DMS153 (cell line): Measurements from ENCODE around the gene SMAD7.

Source experiments
- DNase-seq: peaks from one replicate; lab custom pipeline; 2025; lab: John Stamatoyannopoulos, UW

Gene SMAD7

DNA sequence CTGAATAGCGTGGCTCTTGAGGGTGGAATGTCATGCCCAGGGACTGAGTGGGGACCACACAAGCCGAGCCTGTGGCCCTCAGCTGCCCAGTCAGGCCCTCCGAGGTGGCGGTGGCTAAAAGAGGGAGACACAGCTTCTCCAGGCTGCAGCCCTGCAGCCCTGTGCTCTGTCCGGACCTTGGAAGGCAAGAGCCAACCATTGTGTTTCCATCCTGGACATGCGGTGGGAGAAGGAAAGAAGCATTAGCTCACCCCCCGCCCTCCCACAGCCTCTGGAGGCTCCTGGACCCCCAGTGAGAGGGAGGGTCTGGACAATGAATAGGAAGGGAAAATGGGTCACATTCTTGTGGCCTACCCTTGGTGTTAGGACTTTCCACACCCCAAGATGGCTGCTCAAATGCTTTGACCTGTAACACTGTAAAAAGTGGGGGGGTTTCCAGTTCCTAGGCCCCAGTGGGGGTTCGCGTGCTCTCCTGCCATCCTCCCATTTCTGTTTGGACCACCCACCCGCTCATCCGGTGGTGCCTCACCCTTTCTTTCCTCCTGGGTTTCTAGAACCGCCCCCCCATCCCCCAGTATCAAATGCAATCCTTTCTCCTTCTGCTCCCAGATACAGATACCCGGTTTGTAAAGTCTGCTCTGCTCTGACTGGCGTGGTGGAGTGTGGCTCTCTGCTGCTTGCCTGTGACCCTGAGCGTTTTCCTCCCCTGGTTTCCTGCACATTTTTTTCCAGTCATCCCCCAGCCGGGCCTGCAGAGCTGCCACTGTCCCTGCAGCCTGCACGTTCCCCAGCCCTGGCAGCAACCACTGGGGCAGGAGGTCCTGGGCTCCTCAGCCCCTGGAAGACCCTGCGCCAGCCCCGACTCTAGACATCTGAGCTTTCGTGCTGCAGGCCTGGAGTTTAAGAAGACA, 36.3 kb upstream of the SMAD7 start:
- DNase-seq, result no peak

DNA sequence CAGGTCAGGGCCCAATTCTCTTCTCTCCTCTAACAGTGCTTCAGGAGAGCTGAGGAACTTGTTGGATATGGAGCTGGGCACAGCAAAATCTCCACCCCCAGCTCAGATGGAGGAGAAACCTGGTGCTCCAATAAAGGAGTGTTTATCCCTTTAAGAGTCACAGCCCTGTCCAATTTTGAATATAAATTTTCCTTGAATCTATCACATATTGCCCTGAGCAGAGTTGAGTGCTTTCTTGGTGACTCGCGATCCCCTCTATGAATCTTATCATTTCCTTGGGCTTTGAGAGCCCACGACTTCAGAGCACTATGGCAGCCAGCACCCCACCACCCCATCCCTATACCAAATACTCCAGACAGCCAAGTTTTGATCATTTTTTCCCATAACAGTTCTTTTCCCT, 34.4 kb upstream of the SMAD7 start:
- no peak for DNase-seq

DNA sequence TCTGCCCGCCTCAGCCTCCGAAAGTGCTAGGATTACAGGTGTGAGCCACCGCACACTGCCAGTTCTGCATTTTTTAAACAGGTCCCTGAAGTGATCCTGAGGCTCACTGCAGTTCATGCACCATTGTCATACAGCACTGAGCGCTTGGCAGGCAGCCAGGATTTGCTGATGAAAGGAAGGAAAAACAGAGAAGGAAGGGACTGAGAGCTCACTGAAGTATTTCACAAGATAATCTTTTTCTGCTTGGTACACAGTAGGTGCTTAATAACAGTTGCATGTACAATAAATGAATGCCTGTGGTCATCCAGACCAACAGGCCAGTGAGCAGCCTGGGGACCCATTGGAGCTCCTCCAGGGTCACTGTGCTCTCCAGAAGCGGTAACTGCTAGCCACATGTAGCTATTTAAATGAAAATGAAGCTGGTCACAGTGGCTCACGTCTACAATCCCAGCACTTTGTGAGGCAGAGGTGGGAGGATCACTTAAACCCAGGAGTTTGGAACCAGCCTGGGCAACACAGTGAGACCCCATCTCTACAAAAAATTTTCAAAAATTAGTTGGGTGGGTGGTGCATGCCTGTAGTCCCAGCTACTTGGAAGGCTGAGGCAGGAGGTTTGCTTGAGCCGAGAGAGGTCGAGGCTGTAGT, 33.1 kb upstream of the SMAD7 start:
- DNase-seq, result peak; percentile 43

DNA sequence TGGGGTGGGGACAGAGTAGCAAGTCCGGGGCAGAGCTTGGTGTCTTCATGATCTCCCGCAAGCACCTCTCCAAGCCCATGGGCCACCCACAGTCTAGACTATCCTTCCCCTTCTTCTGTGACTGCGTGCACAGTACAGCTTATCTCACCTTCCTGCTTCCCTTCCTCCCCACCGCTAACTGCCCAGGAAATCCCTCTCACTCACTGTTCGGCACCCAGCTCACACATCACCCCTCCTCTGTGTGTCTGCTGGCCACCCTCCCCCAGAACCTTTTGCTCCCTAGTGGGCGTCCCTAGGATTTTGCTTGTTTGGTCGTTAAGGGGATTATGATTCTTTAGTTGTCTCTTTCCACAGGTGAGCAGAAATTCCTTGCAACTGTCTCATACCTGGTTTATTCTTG, 31.5 kb upstream of the SMAD7 start:
- DNase-seq, result no peak

DNA sequence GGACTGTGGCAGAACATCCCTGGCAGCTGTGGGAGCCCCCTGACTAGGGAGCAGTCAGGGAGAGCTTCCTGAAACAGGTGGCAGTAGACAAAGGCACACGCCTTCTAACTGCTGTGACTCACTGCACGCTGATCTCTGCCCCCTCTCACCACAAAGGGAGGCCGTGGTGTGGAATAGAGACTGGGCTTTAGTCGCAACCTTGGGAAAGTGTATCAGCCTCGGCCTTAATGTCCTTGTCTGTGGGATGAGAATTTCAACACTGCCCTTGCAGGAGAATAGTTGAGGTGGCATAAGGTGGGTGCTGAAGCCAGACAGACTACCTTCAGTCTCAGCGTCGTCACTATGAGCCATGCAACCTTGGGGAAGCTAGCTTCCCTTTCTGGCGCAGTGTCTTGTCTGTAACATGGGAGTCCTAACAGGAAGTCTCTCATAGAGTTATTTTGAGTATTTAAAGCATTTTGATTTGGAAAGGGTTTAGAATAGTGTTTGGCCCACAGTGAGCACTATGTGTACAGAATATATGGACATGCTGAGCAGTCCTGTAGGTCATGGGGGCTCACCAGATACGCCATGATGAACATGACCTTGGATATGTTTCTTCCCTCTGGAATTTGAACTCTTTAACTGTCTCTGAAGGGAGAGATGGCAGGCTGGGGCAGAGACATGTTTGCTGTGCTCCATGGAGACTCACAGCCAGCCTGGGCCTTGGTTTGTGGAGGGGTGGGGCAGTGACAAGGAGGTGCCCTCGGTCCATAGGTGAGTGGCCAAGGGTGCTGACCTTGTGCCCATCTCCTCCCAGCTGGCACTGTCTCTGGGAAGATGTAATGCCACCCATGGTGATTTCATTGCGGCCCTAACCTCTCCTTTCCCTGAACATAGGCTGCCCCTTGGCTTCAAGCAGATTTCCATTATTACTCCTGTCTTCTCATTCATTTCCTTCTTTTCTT, 29.5 kb upstream of the SMAD7 start:
- DNase-seq, result no peak

DNA sequence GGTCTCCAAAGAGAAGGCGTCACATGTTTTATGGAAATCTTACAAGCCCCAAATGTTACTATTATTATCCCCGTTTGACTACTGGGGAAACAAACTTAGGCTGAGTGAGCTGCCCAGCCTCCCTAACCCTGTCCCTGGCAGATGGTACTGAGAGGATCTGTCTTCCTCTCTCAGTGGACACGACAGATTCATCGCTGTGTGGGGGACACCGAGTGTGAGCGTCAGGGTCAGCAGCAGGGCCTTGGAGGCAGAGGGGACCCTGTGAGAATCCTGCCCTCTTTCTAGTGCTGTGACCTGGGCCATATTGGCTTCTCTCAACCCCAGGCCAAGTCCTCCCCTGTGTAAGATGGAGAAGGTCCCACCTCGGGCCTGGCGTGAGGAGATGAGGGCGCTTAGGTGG, 27.1 kb upstream of the SMAD7 start:
- no peak for DNase-seq

DNA sequence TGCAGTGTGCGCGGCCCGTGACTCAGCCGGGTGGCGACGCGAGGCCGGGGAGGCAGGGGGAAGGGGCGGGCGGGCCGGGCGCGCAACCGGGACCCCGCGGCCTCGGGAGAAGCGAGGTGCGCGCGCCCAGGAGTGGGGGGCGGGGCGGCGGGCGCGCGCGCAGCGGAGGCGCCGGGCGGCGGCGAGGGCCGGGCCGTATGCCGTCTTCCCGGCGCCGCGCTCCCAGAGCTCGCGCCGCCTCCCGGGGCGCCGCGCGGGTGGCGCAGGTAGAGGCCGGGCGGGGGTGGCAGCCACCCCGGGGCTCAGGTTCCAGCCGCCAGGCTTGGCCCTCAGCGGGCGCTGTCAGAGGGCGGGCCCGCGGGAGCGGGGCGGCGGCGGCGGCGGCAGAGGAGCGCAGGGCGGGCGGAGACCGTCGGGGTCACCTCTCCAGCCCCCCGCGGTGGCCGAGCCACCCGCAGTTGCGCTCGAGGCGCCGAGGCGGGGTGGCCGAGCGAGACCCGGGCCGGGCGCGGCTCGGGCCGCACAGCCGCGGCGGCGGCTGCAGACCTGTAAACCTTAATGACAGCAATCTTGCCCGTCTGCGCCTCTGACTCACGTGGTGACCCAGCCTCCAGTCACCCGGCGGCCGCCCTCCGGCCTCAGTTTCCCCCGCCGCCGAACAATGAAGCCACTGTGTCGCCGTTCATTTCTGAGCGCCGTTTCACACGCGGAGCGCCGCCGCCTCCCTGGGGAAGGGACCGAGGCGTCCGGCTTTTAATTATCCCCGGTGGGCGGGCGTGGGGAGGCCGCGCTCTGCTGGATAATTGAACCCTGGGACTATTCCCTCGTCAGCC, 25.3 kb upstream of the SMAD7 start:
- peak; percentile 30 for DNase-seq

DNA sequence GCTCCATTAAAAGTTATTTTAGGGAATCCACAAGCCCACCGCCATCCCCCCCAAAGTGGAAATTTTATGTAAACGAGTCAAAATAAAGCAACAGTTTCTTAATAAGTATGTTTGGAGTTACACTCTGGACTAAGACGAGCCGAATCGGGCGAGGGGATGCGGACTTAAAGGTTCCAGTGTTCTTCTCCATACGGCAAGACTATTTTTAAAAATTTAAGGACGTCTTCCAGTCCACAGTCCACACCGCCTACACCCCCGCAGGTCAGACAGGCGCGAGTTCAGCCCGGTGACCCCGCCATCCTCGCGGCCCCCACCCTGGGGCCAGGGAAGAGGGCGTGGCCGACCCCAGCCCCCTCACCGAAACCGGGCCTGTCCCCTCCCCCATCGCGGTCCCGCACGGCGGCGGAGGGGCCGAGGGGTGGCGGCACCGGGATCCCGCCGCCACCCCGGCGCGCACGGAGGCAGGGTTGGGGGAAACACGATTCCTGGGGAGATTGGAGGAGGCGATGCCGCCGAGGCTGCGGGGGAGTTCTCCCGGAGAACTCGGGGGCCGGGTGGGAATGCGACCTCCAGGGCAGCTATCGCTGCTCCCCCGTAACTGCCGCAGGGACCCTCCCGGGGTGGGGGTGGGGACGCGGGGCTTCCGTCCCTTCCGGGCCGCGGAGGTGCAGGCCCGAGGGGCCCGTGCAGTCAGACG, 24.5 kb upstream of the SMAD7 start:
- no peak for DNase-seq

DNA sequence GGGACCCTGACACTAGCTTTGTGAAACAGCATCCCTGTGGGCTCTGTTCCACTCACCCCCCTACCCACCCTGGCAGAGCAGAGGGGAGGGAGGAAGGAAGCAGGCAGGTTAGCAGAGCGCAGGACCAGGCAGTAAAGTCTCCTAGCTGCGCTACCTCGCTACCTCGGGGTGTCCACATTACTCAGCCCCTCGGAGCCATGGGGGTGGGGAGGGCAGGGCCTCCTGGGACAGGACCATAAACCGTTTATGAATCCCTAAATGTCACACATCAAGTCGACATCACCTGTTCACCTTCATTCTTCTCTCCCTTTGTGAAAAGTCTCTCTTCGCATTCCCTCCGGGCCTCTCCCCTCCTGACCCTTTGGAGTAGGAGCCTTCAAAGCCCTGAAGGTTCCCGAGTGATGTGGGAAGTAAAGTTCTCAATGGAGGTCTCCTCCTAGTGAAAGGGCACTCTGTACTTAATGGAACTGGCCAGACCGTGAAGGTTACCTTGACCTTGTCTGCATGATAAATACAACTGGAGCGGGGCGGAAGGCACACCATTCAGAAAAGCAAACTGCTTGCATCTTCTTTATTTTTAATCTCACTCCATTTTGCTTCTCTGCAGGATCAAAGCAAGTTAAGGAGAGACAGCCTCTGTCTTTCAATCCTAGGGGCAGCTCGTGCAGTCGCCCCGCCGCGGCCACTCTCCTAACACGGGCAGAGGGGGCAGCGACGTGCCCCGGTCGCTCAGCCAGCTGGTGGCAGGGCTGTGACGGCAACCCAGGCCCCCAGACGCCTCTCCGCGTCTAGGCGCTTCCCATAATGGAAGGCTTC, 23.7 kb upstream of the SMAD7 start:
- no peak for DNase-seq

DNA sequence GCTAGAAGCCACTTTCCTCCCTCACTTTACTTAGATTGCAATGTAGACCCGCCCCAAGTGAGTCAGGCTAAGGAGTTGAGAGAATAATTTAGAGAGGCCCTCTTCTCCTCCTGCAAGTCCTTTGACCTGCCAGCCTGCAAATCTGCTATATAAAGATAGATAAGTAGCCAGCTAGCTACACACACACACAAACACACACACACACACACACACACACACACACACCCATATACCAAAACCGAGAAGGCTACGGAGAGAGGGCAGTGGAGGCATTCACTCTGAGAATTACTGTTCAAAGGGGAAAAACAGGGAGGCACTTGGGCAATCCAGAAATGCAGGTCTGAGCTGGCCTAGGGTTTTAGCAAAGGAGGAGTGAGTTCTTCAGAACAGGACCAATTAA, 23.0 kb upstream of the SMAD7 start:
- no peak for DNase-seq

DNA sequence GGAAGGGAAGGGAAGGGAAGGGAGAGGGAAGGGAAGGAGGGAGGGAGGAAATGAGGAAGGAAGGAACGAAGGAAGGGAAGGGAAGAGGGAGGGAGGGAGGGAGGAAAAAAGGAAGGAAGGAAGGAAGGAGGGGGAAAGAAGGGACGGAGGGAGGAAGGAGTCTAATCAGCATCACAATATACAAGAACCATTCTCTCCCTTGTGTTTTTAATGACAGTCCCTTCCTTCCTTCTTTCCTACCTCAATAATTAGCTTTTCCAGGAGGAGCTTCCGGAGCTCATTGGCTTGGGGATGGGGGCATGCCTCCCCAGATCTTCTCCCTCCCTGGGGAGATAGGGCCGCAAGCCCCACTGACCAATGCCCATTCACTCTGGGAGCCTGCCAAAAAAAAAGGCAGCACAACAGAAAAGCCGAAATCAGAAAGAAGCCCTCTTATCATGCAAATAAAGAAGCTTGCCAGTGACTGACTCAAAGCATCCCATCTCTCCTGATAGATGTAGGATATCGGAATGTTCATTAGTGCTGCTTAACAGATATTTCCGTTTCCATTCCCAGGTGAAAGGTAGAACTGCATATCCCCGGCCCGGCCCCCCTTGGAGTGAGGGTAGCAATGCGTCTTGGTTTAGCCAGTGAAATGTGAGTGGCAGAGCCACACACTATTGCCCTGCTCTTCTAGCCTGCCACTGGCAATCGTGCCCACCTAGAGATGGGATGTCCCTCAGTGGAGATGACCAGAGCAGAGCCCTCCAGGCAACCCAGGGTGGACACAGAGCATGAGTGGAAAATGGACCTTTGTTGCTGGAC, 17.8 kb upstream of the SMAD7 start:
- DNase-seq, result no peak

DNA sequence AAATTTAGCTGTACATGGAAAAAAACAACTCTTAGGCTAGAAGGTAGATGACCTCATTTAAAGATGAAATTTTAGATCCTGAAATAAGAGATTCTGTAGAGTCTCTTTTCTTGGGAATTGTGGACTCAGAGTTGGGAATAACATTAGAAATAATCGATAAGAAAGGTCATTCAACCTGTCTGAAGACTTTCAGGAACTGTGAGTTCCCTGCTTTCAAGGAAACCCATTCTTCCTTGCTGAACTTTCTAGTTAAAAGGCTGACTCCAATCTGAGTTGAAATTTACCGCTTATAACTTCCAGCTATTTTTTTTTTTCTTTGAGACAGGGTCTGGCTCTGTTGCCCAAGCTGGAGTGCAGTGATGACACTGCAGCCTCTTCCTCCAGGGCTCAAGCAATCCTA, 16.8 kb upstream of the SMAD7 start:
- no peak for DNase-seq

DNA sequence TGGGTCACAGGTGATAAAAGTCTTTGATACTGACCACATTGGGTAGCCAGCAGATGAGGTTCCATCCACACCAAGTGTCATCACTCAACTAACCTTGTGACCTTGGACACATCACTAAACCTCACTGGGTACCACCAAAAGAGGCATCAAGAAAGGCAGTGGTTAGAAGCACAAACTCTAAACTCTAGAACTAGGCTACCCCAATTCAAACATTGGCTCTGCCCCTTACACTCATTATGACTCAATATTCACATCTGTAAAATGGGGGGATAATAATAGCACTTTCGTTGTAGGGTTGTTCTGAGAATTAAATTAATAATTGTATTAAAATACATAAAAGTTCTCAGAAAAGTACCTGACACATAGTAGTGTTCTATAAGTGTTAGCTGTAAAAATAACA, 15.8 kb upstream of the SMAD7 start:
- no peak for DNase-seq

DNA sequence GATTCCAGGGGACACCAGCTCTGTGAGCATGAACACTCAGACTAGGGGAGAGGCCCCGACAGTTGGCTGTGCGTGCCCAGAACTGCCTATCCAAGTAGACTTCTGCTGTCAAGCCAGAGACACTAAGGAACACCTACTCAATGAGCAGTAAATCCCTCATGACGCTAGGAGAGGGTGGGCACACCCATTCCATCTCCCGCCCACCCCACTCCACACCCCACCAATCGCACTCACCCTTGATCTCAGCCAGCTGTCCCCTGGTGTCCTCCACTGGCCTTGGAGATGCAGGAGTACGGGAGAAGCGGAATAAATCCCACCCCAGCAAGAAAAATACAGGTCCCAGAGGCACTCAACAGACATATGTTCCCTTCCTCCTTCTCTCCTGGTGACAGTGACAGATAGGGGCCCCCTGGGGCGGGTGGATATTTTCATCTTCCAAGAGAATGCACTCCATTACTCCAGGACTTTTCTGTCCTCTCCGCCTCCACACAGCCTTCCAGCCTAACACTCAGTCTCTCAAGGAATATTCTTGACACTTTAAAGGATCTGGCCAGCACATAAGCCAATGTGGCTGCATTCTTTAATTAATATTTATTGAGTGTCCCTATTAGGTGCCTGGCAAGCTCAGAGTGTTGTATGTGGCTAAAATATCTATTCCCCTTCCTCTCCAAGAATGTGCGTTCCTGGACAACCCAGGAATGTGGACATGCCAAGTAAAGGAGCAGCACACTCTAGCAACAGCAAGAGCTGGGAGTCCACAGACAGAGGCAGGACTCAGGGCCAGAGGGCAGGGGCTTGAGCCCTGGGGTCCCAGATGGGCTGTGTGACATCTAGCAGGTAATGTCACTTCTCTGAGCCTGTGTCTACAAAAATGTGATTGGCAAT, 13.1 kb upstream of the SMAD7 start:
- no peak for DNase-seq

DNA sequence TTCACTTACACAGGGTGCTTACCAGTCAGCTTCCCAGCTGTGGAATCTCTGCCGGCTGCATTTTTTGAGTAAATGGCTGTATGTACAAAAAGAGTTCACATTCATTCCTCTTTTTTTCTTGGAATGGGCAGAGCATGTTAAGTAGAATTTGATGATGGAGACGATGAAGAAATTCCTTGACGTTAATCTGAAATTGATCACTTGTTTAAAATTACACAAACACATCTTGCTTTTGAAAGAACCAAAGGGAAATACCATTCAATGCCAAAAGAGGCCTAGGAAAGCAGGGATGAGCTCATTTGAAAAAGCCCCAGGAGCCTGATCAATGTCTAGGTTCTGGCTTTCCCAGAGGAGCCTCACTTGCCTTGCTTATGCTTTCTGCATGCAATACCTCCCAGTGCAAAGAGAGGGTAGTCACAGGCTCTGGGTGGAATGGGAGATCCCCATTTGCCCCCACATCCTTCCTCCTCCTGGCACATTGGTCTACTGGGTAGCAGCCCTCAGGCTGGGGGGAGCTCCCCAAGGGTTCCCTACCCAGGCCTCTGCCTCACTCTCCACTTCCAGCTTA, 12.3 kb upstream of the SMAD7 start:
- no peak for DNase-seq

DNA sequence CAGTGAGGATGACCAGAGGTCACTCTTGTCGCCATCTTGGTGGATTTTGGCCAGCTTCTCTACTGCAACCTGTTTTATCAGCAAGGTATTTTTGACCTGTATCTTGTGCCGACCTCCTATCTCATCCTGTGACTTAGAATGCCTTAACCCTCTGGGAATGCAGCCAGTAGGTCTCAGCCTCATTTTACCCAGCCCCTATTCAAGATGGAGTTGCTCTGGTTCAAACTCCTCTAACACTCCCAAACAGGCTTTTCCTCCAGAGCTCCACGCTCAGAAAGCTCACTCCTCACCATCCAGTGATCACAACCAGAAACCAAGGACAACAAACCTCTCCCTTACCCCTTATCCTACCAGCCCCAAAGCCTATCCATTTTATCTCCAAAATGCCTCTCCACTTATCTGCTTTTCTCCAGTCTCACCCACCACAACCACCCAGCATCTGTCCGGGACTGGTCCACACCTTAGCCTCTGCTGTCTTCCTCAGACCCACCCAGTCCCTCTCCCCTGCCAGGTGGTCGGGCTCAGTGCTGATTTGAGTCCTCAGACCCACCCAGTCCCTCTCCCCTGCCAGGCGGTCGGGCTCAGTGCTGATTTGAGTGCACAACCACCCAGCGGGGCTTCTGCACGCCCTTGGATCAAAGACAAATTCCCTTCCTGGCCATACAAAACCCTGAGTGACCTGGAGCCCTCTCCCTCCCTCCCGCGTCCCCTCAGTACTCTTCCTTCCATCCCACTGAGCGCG, 11.7 kb upstream of the SMAD7 start:
- no peak for DNase-seq

DNA sequence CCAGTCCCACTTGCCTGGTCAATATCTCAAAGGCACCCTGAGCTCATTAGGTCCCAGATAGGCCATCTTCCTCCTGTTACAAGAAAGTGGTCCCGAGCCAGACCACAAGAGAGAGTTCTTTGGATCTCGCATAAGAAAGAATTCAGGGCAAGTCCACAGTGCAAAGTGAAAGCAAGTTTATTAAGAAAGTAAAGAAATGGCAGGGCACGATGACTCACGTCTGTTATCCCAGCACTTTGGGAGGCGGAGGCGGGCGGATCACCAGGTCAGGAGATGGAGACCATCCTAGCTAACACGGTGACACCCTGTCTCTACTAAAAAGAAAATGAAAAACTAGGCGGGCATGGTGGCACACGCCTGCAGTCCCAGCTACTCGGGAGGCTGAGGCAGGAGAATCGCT, 10.8 kb upstream of the SMAD7 start:
- DNase-seq, result no peak
